Measurements from ENCODE around the gene BRINP2.

- no peak for TF ChIP-seq CTCF (optimal IDR thresholded peaks at IDR 0.05 in 1 of 3, IDR thresholded peaks at IDR 0.05 in 1 of 3, conservative IDR thresholded peaks at IDR 0.05 in 1 of 3; ENCODE audit: extremely low read depth in 1 of 3, insufficient read depth in 2 of 3, low read length in 3 of 3)
- TF ChIP-seq EZH2 (IDR thresholded peaks at IDR 0.05; ENCODE audit: low read length) = no peak
Measured at GRCh38 chr1:177223359-177223758, 52.6 kb downstream of the BRINP2 start.

Measured in keratinocyte (primary cell).